Thymus (tissue), 14 donors: ENCODE data around the gene ZNF208. TPM values are rescaled to one million over a fixed set of nuclear protein-coding genes. Genes with fewer than 3 reads are reported as not detected.
"Not testable (repeated sequence)": the region's sequence is repeated elsewhere in the genome, so short reads cannot be mapped to it uniquely, and the experiment has no call there.

Source experiments
- DNase-seq, 9 donors: peaks; one replicate each; pipeline ENCODE4 v3.0.0-alpha.2; 2013; ENCODE audit warnings: low spot score in 9 of 9, low read depth in 6 of 9, missing footprints in 1 of 9
- H3K27ac ChIP-seq, 2 donors: one replicate each; pipeline ENCODE4 v1.5.1; 2013; ENCODE audit warnings: control low read depth in 1 of 2, low read depth in 1 of 2, low read length in 1 of 2, mild to moderate bottlenecking in 1 of 2, moderate library complexity in 1 of 2
- H3K27me3 ChIP-seq, 2 donors: one replicate each; pipeline ENCODE4 v1.5.1; 2013; ENCODE audit warnings: low read length in 1 of 2; ENCODE audit not compliant: control insufficient read depth in 2 of 2, insufficient read depth in 1 of 2
- H3K36me3 ChIP-seq, 2 donors: one replicate each; pipeline ENCODE4 v1.5.1; 2013; ENCODE audit warnings: low read length in 1 of 2, mild to moderate bottlenecking in 1 of 2, moderate library complexity in 1 of 2; ENCODE audit not compliant: control insufficient read depth in 2 of 2, insufficient read depth in 2 of 2
- H3K4me1 ChIP-seq, 2 donors: one replicate each; pipeline ENCODE4 v1.5.1; 2013; ENCODE audit warnings: low read length in 2 of 2; ENCODE audit not compliant: control insufficient read depth in 2 of 2, insufficient read depth in 2 of 2
- H3K4me3 ChIP-seq, 2 donors: one replicate each; pipeline ENCODE4 v1.5.1; 2013; ENCODE audit warnings: low read length in 2 of 2, control low read depth in 1 of 2, mild to moderate bottlenecking in 1 of 2
- H3K9me3 ChIP-seq, 2 donors: one replicate each; pipeline ENCODE4 v1.5.1; 2013; ENCODE audit warnings: low read length in 1 of 2, mild to moderate bottlenecking in 1 of 2; ENCODE audit not compliant: control insufficient read depth in 2 of 2, insufficient read depth in 1 of 2
- WGBS: extraction: QIAGEN DNeasy Blood & Tissue Kit; methylation state at CpG from one replicate; pipeline ENCODE4 v1.1.7; 2013; 5-methylcytosine and 5-hydroxymethylcytosine counted together
- long read RNA-seq, 10 donors: transcript quantifications; one replicate each; lab custom pipeline, GENCODE V29; 2026
- polyA plus RNA-seq: library from polyadenylated mRNA; stranded (reverse); fragments of 200-250 nt; gene quantifications from one replicate; pipeline ENCODE4 v1.2.3, GENCODE V29; 2013
- total RNA-seq: library from RNA; stranded (reverse); fragments of 120-200 nt; gene quantifications from one replicate; pipeline ENCODE4 v1.2.4, GENCODE V29; 2013
- donor health status: healthy.

Gene ZNF208
- total RNA-seq (0.14 TPM), polyA plus RNA-seq (0.23 TPM)
- long read RNA-seq, donor 1: 0 reads
- long read RNA-seq, donor 2: 0 reads
- long read RNA-seq, donor 3: 0 reads
- long read RNA-seq, donor 4, partial matches to known transcripts: 0 of 1 reads
- long read RNA-seq, donor 4, other reads (novel, unspliced or antisense): 0 of 1 reads
- long read RNA-seq, donor 5, partial matches to known transcripts: 0 of 1 reads
- long read RNA-seq, donor 5, other reads (novel, unspliced or antisense): 0 of 1 reads
- long read RNA-seq, donor 6: 0 reads
- long read RNA-seq, donor 7: 0 reads
- long read RNA-seq, donor 8: 0 reads
- long read RNA-seq, donor 9: 0 reads
- long read RNA-seq, donor 10: 0 reads

DNA sequence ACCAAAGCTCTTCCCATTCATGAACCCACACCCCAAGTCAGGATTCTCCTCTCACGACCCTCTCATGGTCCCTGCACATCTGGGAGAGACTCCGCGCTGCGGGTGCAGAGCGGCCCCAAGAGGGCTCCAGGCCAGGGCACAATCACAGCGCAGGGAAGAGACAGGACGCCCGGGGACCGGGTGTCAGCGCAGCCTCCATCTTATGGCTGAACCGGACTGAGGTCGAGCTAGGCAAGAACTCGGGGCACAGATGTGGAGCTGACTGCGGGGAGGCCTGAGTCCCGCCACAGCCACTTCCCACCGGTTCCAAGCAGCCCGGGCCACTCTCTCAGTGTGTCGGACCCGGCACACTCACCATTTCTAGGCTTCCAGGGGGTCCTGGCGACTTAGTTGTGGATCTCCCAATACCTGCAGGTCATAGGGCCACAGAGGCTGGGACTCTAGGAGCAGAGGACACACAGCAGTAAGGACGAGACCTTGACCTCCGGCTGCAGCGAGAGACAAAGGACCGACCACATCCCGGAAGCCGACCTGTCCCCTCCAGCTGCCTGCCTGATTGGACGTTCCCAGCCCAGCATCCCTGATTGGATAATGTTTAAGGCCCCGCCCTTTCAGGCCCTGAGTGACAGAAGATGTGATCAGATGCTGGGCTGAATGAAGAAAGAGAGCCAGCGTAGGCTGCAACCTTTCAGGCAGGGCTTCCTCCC, at the start of gene ZNF208:
Gene ZNF208 (minus strand): TSS at position 507 of the 707 bp plus-strand sequence. CDS start 149 bp downstream, at position 358.
- H3K4me3 ChIP-seq, H3K27me3 ChIP-seq, H3K36me3 ChIP-seq, H3K4me1 ChIP-seq, DNase-seq, H3K27ac ChIP-seq: not testable (repeated sequence)
- H3K9me3 ChIP-seq: peaks cover 0 to 11% of the 10 kb centered on the region in 2 donors
- 10% methylated on average over 29 of the region's 29 CpGs for WGBS

- WGBS: 2% methylated on average over 20 of the region's 20 CpGs
- H3K27ac ChIP-seq: peak overlapping the region in 1 of 2 donors; percentile 12
Observed at GRCh38 chr19:22052644-22053013, 41.9 kb upstream of the ZNF208 start.

DNA sequence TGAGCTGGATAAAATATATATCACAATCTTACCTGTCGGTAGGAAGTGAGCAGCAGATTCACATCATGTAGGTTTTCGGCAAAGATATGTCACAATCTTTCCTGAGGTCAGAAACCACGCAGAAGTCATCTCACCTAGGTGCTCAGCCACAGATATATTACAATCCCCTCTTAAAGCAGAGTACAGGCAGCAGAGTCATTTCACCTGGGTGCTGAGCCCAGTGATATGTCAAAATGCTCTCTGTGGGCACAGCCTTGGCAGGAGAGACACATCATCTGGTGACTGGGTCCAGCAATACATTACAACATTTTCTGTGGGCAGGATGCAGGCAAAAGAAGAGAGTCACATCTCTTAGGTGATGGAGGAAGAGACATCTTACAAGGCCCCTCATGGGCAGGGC, 30.4 kb upstream of the ZNF208 start:
- not testable (repeated sequence) for H3K36me3 ChIP-seq, H3K4me1 ChIP-seq, H3K27me3 ChIP-seq, H3K27ac ChIP-seq, DNase-seq, H3K4me3 ChIP-seq
- WGBS: 83% methylated on average over 3 of the region's 3 CpGs
- H3K9me3 ChIP-seq: peaks cover 5 to 12% of the 10 kb centered on the region in 2 donors

More at GRCh38 chr19:22052644-22053013, 41.9 kb upstream of the ZNF208 start:
- H3K9me3 ChIP-seq: peaks cover 0 to 25% of the 10 kb centered on the region in 2 donors
- no peaks in the 10 kb centered on the region for H3K27me3 ChIP-seq
- peak in 1 of 9 donors; percentile 0 for DNase-seq
- H3K4me1 ChIP-seq: no peaks in the 10 kb centered on the region
- no peaks in the 10 kb centered on the region for H3K36me3 ChIP-seq
- peak overlapping the region; percentile 55 to 65 for H3K4me3 ChIP-seq

DNA sequence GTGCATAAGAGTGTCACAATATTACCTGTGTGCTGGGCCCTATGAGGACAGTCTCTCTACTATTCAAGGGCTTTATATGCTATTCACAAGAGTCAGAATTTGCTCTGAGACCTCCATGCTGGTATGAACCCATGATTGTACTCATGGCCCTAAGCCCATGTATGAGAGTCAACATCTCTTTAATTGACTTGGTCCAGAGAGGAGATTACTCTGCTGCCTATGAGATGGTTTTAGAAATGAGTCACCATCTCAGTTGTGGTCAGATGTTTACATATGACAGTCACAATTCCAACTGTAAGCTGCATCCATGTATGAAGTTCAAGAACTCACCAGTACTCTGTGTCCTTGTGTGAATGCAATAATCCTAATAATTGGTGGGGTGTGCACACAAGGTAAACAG, 19.9 kb upstream of the ZNF208 start:
- H3K9me3 ChIP-seq: peaks cover 0 to 1% of the 10 kb centered on the region in 2 donors
- H3K27ac ChIP-seq: no peak overlapping the region
- no peaks in the 10 kb centered on the region for H3K27me3 ChIP-seq
- no peaks in the 10 kb centered on the region for H3K4me1 ChIP-seq
- no peak for DNase-seq
- no peak overlapping the region for H3K4me3 ChIP-seq
- no peaks in the 10 kb centered on the region for H3K36me3 ChIP-seq

GRCh38 chr19:22026687-22027086, 15.9 kb upstream of the ZNF208 start:
- no peak for DNase-seq
- Histone ChIP-seq H3K4me1 (no peaks in the 10 kb centered on the region), H3K36me3 (no peaks in the 10 kb centered on the region), H3K9me3 (peaks cover 0 to 1% of the 10 kb centered on the region in 2 donors), H3K27me3 (no peaks in the 10 kb centered on the region), H3K4me3 (no peak overlapping the region), H3K27ac (no peak overlapping the region)

- not testable (repeated sequence) for H3K36me3 ChIP-seq, H3K27ac ChIP-seq, H3K4me1 ChIP-seq, DNase-seq, H3K27me3 ChIP-seq, H3K4me3 ChIP-seq, H3K9me3 ChIP-seq
- 95% methylated on average over 1 of the region's 1 CpG for WGBS
Observed at GRCh38 chr19:22025539-22025938, 14.8 kb upstream of the ZNF208 start.

DNA sequence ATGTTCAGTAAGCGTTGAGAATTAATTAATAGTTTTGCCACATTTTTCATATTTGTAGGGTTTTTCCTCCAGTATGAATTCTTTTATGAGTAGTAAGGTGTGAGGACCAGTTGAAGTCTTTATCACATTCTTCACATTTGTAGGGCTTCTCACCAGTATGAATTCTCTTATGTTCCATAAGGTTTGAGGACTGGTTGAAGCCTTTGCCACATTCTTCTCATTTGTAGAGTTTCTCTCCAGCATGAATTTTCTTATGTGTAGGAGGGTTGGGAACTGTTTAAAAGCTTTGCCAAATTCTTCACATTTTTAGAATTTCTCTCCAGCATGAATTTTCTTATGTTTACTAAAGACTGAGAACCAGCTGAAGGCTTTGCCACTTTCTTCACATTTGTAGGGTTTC, 40.3 kb downstream of the ZNF208 start:
- WGBS: 92% methylated on average over 1 of the region's 1 CpG
- H3K9me3 ChIP-seq: peaks cover 0 to 4% of the 10 kb centered on the region in 2 donors
- DNase-seq: no peak

DNA sequence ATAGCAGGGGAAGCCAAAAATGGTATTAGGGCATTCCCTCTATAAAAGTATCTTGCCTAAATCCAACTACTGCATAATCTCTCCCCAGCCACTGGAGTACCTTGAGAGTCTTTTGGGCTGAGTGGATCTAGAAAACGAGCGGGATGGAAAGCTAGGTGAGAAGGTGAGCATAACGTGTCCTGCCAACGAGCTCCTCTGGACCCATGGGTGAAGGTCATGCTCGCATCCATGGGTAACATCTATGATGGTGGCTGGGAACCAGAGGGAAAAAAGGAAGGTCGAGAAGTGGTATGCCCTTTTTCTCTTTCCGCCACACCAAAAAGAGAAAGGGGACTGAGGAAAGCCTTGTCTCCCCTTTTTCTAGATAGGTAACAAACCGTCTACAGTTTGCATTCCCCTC, 63.0 kb downstream of the ZNF208 start:
- H3K27me3 ChIP-seq: no peaks in the 10 kb centered on the region
- 78% methylated on average over 8 of the region's 8 CpGs for WGBS
- peaks cover 6 to 10% of the 10 kb centered on the region in 2 donors for H3K9me3 ChIP-seq
- H3K27ac ChIP-seq: no peak overlapping the region
- H3K36me3 ChIP-seq: no peaks in the 10 kb centered on the region
- H3K4me1 ChIP-seq: no peaks in the 10 kb centered on the region
- DNase-seq: no peak
- H3K4me3 ChIP-seq: no peak overlapping the region

More for the DNA sequence above, 40.3 kb downstream of the ZNF208 start:
- Histone ChIP-seq H3K36me3 (no peaks in the 10 kb centered on the region), H3K27ac (no peak overlapping the region), H3K27me3 (no peaks in the 10 kb centered on the region), H3K4me3 (no peak overlapping the region), H3K4me1 (no peaks in the 10 kb centered on the region)

DNA sequence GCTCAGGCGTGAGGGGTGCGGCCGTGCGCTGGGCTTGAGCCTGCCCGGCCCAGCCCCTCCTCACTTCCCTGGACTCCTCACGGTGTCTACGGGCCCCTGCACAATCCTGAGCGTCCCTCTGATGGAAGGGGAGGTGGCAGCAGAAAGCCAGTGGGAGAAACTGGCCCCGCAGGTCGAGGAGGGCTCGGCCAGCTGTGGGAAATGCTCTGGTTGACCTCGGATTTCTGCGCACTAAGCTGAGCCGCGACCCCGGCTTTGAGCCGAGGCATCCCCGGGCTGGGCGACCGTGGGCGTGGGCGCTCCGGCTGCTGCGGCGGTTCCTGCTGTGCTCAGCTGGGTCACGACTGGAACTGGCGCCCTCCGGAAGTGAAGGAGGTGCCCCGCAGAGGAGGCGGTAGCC, 70.1 kb downstream of the ZNF208 start:
- no peak for DNase-seq
- Histone ChIP-seq H3K36me3 (no peaks in the 10 kb centered on the region), H3K9me3 (peaks cover 5 to 9% of the 10 kb centered on the region in 2 donors), H3K27me3 (no peaks in the 10 kb centered on the region), H3K4me3 (no peak overlapping the region), H3K4me1 (no peaks in the 10 kb centered on the region), H3K27ac (no peak overlapping the region)
- 84% methylated on average over 30 of the region's 30 CpGs for WGBS
